Neural progenitor cell (in vitro differentiated cells): ENCODE data around the gene CNN2.

Source experiments
- CTCF ChIP-seq: fragments of 200-600 bp; sonication (generic); IDR thresholded peaks from 2 replicates; pipeline ENCODE4 v1.5.1; 2017; ENCODE audit warnings: antibody characterized with exemption, mild to moderate bottlenecking
- EZH2 ChIP-seq: fragments of 200-600 bp; sonication (generic); IDR thresholded peaks from 2 replicates; pipeline ENCODE4 v1.6.1; 2017; ENCODE audit warnings: antibody characterized with exemption, mild to moderate bottlenecking, moderate library complexity
- EZH2phosphoT487 ChIP-seq: fragments of 200-600 bp; sonication (generic); IDR thresholded peaks from 2 replicates; pipeline ENCODE4 v1.6.1; 2017; ENCODE audit warnings: antibody characterized with exemption

- TF ChIP-seq CTCF (no peak), EZH2 (no peak), EZH2phosphoT487 (no peak)
Measured at GRCh38 chr19:1008268-1009040, 18.0 kb upstream of the CNN2 start.
